ENCODE measurements around the gene WDCP. TPM values are rescaled to one million over a fixed set of nuclear protein-coding genes. Genes with fewer than 3 reads are reported as not detected.

Gene WDCP
- total and polyA plus RNA-seq, 2 donors (not counting 1 experiment from before 2014, with no cell fraction given) = 3.9 to 21.6 TPM

DNA sequence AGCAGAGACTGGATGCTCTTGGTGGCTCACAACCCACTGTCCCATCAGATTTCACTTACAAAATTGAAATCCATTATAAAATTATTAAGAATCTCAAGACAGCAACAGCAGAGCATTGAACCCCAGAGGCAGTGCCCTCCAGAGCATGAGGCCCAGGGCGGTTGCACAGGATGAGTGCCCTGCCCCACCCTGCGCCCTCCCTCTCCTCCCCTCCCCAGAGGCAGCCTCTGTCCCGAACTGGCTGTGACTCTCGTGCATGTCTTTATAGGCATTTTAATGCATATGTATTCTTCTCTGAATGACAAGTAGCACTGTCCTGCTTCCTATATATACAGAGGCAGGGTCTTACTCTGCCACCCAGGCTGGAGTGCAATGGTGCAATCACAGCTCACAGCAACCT, 26.9 kb downstream of the WDCP start:
- no peaks in the 10 kb centered on the region for H3K27me3 Mint-ChIP-seq
- H3K27me3 ChIP-seq (replicated peaks in 1 of 4; ENCODE audit: control extremely low read depth in 1 of 4, control insufficient read depth in 3 of 4, insufficient read depth in 4 of 4, low read length in 3 of 4) = no peaks in the 10 kb centered on the region
- H3K36me3 ChIP-seq (replicated peaks in 1 of 2; ENCODE audit: control extremely low read depth in 1 of 2, control insufficient read depth in 1 of 2, extremely low read depth in 1 of 2, insufficient read depth in 2 of 2, low read length in 1 of 2) = peaks cover 2 to 11% of the 10 kb centered on the region in 2 experiments
- no peak overlapping the region for H3K27ac Mint-ChIP-seq
- no peak overlapping the region for H3K27ac ChIP-seq (ENCODE audit: low read length in 2 of 2)
- 100% methylated on average over 3 of the region's 4 CpGs for WGBS (ENCODE audit: insufficient coverage)
- TF ChIP-seq, protein P1, sequence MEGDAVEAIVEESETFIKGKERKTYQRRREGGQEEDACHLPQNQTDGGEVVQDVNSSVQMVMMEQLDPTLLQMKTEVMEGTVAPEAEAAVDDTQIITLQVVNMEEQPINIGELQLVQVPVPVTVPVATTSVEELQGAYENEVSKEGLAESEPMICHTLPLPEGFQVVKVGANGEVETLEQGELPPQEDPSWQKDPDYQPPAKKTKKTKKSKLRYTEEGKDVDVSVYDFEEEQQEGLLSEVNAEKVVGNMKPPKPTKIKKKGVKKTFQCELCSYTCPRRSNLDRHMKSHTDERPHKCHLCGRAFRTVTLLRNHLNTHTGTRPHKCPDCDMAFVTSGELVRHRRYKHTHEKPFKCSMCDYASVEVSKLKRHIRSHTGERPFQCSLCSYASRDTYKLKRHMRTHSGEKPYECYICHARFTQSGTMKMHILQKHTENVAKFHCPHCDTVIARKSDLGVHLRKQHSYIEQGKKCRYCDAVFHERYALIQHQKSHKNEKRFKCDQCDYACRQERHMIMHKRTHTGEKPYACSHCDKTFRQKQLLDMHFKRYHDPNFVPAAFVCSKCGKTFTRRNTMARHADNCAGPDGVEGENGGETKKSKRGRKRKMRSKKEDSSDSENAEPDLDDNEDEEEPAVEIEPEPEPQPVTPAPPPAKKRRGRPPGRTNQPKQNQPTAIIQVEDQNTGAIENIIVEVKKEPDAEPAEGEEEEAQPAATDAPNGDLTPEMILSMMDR (IDR thresholded peaks at IDR 0.05) = no peak
- TF ChIP-seq EZH2 (IDR thresholded peaks at IDR 0.05; ENCODE audit: borderline replicate concordance, insufficient read depth, low read depth, low read length, poor library complexity, severe bottlenecking) = no peak
- no peak overlapping the region for H3K4me3 Mint-ChIP-seq
- no peaks in the 10 kb centered on the region for H4K20me1 ChIP-seq (ENCODE audit: control insufficient read depth, insufficient read depth, low read length, poor library complexity, severe bottlenecking)
- POLR2A ChIA-PET = no interaction called here
- CTCF ChIA-PET = interaction anchor here (0.9 kb wide), 1 partner anchor 64 kb away, joined by 3 read pairs; the partner anchor contains the start of gene TP53I3
- H3K4me1 Mint-ChIP-seq = no peaks in the 10 kb centered on the region
- H3K9ac ChIP-seq (ENCODE audit: low read length) = no peak overlapping the region
- no peak overlapping the region for H2AFZ ChIP-seq (ENCODE audit: insufficient read depth, low read depth, low read length, poor library complexity, severe bottlenecking)
- H3K4me2 ChIP-seq (replicated peaks; ENCODE audit: low read depth, low read length, poor library complexity, severe bottlenecking) = no peak overlapping the region
- H3K79me2 ChIP-seq (ENCODE audit: control insufficient read depth, insufficient read depth, low read length) = no peaks in the 10 kb centered on the region
- intact Hi-C loops (cut with micrococcal nuclease) = no loop called here
- no peaks in the 10 kb centered on the region for H3K4me1 ChIP-seq (ENCODE audit: control insufficient read depth in 2 of 2, insufficient read depth in 2 of 2, low read length in 2 of 2)
- no peaks in the 10 kb centered on the region for H3K9me3 Mint-ChIP-seq (ENCODE audit: insufficient read depth)
- no peak for ATAC-seq (ENCODE audit: low read depth)
- DNase-seq = no peak
- H3K4me3 ChIP-seq (ENCODE audit: control extremely low read depth in 1 of 5, extremely low read depth in 1 of 5, insufficient read depth in 1 of 5, low read depth in 2 of 5, low read length in 4 of 5) = no peak overlapping the region
- no peaks in the 10 kb centered on the region for H3K9me3 ChIP-seq (ENCODE audit: control extremely low read depth in 1 of 3, control insufficient read depth in 2 of 3, insufficient read depth in 1 of 3, low read length in 2 of 3)

DNA sequence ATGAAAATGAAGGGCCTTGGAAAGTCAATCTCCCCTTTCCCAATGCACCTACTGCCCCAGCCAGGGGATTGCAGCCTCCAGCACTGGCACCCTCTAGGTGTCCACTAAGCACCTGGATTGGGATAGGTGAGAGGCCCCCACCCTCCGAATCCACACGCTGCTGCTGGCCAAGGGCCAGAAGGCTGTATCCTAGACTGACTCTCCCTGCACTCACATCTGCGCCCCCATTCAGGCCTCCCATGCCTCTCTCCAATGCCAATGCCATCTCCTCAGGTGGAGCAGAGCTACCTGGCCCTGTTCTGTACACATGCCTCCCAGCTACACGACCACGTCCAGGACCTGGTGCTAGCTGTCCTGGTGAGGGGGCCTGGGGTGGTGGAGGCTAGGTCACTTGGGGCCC, 27.5 kb downstream of the WDCP start:
- no peaks in the 10 kb centered on the region for H4K20me1 ChIP-seq (ENCODE audit: control insufficient read depth, insufficient read depth, low read length, poor library complexity, severe bottlenecking)
- ChIA-PET POLR2A (no interaction called here), CTCF (interaction anchor here (0.9 kb wide), 1 partner anchor 65 kb away, joined by 3 read pairs; the partner anchor contains the start of gene TP53I3)
- no peak for DNase-seq
- H3K4me1 ChIP-seq (ENCODE audit: control insufficient read depth in 2 of 2, insufficient read depth in 2 of 2, low read length in 2 of 2) = no peaks in the 10 kb centered on the region
- WGBS (ENCODE audit: insufficient coverage) = 100% methylated on average over 2 of the region's 5 CpGs
- no peak for ATAC-seq (ENCODE audit: low read depth)
- no peak overlapping the region for H3K4me3 Mint-ChIP-seq
- no peaks in the 10 kb centered on the region for H3K9me3 ChIP-seq (ENCODE audit: control extremely low read depth in 1 of 3, control insufficient read depth in 2 of 3, insufficient read depth in 1 of 3, low read length in 2 of 3)
- H2AFZ ChIP-seq (ENCODE audit: insufficient read depth, low read depth, low read length, poor library complexity, severe bottlenecking) = no peak overlapping the region
- TF ChIP-seq EZH2 (IDR thresholded peaks at IDR 0.05; ENCODE audit: borderline replicate concordance, insufficient read depth, low read depth, low read length, poor library complexity, severe bottlenecking) = no peak
- TF ChIP-seq, protein P1 (IDR thresholded peaks at IDR 0.05) = no peak
- peaks cover 2 to 11% of the 10 kb centered on the region in 2 experiments for H3K36me3 ChIP-seq (replicated peaks in 1 of 2; ENCODE audit: control extremely low read depth in 1 of 2, control insufficient read depth in 1 of 2, extremely low read depth in 1 of 2, insufficient read depth in 2 of 2, low read length in 1 of 2)
- intact Hi-C loops (cut with micrococcal nuclease) = no loop called here
- H3K9ac ChIP-seq (ENCODE audit: low read length) = no peak overlapping the region
- no peaks in the 10 kb centered on the region for H3K9me3 Mint-ChIP-seq (ENCODE audit: insufficient read depth)
- no peak overlapping the region for H3K27ac ChIP-seq (ENCODE audit: low read length in 2 of 2)
- H3K27me3 ChIP-seq (replicated peaks in 1 of 4; ENCODE audit: control extremely low read depth in 1 of 4, control insufficient read depth in 3 of 4, insufficient read depth in 4 of 4, low read length in 3 of 4) = no peaks in the 10 kb centered on the region
- H3K4me3 ChIP-seq (ENCODE audit: control extremely low read depth in 1 of 5, extremely low read depth in 1 of 5, insufficient read depth in 1 of 5, low read depth in 2 of 5, low read length in 4 of 5) = no peak overlapping the region
- H3K4me2 ChIP-seq (replicated peaks; ENCODE audit: low read depth, low read length, poor library complexity, severe bottlenecking) = no peak overlapping the region
- no peaks in the 10 kb centered on the region for H3K79me2 ChIP-seq (ENCODE audit: control insufficient read depth, insufficient read depth, low read length)
- no peak overlapping the region for H3K27ac Mint-ChIP-seq
- no peaks in the 10 kb centered on the region for H3K4me1 Mint-ChIP-seq
- H3K27me3 Mint-ChIP-seq = no peaks in the 10 kb centered on the region
